ENCODE measurements around the gene SURF4.

DNA sequence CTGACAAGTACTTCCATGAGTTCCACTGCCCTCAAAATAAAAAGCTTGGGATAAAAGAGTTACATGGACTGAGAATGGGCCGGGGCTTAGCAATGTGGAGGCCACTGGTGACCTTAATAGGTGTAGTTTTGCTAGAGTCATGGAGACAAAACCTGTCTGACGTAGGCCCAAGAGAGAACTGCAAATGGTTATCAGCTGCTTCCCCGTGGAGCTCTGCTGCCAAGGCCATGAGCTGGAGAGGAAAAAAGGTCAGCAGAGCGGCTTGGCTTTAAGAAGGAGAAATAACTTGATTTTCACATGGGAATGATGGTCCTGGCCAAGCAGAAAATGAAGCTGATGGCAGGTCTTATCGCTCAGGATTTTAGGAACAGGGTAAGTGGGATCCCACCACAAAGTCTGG is 36.2 kb downstream of the SURF4 start:
- TF ChIP-seq POLR2AphosphoS5 (IDR thresholded peaks at IDR 0.05; ENCODE audit: borderline replicate concordance, low read depth, low read length) = no peak
- TF ChIP-seq EZH2 (IDR thresholded peaks at IDR 0.05) = no peak
